ENCODE measurements around the gene PDE4B.

Gene PDE4B

DNA sequence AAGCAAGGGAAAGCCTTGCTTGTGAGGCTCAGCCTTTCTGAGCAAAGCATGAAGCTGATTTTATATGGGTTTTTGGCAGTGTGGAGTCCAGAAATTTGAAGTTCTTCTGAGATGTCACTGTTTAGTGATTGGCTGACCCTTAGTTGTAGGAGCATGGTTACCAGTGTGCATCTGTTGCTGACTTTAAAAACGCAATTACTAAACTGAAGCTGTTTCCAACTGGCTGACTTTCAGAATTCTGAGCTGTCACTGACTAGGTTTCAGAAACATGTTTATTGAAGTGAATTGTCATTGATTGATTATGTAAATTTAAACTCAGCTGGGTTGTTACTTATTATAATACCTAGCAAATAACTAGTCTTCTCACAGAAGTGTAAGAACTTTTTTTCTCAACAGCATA lies 89.4 kb downstream of the PDE4B start:
- DNase-seq (ENCODE audit: low spot score) = no peak

DNA sequence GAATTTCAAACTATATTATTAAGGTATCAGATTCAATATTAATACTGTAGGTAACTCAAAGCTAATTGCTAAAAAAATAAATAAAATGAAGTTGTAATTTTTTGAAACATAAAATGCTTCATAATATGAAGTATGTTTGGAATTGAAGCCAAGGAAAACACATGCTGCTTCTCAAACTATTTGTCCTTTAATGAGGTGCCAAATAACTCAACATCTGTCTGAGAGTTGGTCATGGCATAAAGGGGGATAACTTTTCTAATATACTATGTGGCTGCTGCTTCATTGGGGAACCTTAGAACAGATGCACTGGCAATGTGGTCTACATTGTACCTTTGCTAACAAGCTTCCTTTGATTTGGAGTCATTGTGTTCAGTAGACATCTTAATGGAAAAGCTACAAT lies 96.7 kb downstream of the PDE4B start:
- DNase-seq (ENCODE audit: low spot score) = no peak

DNA sequence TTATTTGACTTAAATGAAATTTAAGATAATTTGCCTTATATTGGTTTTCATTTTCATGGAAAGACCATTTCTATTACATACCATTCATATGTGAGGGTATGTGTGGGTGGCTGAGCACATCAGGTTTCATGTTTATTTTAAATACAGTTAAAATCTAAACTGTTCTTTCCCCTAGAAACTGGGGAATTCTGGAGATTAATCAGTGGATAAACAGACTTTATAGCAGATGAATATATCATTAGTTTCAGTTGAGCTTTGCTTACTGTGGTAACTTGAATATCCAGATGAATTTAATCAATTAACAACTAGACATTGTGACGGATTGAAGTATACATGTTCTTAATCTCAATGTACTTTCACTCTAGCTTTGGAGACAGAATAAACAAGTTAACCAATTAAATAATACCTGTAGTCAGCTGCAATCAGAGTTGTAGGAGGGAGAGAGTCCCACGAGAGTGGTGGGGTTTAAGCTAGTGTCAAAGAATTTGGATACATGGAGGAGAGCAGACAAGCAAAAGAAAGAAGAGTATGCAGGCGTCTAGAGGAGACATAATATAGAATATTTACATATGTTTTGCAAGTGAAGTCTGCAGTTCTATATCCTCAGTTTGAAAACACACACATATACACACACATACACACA lies 97.6 kb downstream of the PDE4B start:
- DNase-seq (ENCODE audit: low spot score) = no peak

DNA sequence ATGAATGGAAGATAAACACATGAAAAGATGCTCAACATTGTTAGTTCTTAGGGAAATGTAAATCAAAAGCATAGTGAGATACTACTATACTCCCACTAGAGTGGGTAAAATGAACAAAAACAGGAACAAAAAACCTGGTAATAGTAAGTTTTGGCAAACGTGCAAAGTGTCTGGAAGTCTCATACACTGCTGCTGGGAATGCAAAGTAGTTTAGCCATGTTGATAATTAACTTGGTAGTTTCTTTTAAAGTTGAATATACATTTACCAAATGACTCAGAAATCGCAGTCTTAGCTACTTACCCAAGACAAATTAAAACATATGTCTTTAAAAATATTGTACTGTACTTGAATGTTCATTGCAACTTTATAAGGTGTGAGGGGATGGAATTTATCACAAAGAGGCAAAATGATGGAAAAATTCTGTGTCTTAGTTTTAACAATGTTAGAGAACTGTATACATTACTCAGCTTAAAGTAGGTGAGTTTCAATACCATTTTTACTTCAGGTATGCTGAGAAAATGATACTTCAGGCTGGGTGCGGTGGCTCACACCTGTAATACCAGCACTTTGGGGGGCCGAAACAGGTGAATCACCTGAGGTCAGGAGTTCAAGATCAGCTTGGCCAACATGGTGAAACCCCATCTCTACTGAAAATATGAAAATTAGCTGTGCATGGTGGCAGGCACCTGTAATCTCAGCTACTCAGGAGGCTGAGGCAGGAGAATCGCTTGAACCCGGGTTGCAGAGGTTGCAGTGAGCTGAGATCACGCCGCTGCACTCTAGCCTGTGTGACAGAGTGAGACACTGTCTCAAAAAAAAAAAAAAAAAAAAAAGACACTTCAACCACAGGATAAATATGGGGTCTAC lies 102.3 kb downstream of the PDE4B start:
- DNase-seq (ENCODE audit: low spot score) = no peak

DNA sequence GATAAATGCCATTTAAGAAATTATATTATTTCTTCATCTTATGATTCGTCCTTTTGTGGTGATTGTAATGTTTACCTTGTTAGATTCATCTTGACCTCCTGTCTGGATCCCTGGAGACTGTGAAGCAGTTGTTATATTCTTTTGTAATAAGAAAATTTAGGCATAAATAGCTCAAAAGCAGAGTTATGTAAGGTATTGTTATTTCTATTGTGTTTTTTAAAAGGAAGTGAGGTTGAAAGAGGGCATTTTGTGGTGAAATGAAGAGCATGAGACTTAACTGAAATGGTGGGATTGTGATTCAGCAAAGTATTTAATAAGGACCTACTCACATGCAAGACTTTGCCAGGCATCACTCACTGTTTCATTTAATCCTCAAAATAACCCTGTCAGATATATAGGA lies 104.0 kb downstream of the PDE4B start:
- no peak for DNase-seq (ENCODE audit: low spot score)

DNA sequence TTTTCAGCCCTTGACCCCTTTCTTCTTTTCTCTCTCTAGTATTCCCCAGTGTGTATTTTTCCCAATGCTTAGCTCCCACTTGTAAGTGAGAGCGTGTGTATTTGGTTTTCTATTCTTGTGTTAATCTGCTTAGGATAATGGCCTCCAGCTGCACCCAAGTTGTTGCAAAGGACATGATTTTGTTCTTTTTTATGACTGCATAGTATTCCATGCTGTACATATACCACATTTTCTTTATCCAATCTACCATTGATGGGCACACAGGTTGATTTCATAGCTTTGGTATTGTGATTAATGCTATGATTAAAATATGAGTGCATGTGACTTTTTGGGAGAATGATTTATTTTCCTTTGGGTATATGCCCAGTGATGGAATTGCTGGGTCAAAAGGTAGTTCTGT lies 104.8 kb downstream of the PDE4B start:
- DNase-seq (ENCODE audit: low spot score) = no peak

DNA sequence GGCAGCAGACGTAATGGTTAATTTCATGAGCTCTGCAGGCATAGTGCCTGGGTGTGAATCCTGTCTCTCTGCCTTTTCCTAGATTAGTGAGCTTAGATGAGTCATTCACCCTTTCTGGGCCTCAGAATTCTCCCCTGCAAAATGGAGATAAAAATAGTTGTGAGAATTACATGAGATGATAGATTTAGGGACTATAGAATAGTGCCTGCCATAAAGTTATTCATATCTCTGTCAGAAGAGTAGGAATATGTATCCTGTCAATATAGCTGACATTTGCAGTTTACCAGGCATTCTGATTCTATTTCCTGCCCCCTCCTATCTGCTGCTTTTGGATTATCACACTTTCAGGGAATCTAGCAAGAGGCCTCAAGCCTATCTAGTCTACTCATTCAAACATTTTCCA lies 112.0 kb downstream of the PDE4B start:
- peak; percentile 4 for DNase-seq (ENCODE audit: low spot score)

DNA sequence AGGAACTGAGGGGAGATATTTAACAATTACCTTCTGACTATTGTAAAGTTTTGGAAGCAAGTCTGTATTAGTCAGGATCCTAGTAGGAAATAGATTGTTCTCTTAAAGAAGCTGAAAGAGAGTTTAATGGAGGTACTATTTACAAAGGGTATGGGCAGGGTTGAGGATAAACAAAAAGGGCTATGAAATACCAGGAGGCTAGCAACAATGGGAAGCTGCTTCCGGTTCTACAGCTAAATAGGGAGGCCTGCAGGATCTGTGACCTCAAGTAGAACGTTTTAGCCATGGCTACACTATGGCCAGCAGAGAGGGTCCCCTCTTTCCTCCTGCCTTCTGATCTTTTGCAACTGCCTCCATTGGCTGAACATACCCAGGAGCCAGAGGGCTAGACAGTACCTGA lies 117.7 kb downstream of the PDE4B start:
- no peak for DNase-seq (ENCODE audit: low spot score)

DNA sequence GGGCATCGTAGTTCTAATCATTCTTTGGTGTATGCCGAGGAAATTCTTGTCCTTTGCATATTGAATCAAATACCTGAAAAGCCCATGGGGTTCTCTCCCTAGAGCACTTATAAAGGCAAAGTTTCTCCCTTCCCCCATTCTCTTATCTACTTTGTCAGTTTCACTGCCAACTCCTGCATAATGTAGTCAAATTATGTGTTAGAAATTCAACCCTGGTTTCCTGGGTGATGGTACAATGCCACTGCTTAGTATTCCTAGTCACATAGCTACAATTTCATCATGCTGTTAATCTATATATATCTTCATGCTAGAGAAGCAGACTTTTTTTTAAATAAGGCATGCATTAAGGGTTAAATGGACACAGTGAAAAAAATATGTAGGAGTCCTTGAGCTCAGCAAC lies 119.0 kb downstream of the PDE4B start:
- no peak for DNase-seq (ENCODE audit: low spot score)

DNA sequence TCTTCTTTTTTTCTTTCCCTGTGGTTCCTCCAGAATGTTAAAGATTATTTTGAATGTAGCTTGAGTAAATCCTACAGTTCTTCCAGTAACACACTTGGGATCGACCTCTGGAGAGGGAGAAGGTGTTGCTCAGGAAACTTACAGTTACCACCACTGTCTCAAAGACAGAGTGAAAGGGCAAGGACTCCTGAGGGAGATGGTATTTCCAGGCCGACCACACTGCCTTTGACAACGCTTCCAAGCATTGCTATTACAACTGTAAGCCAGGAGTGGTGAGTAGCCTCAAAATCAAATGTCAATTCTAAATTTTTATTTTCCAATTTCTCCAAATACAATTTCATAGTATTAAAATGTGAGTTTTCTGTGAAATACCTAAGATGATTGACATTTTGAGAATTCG lies 125.9 kb downstream of the PDE4B start:
- DNase-seq (ENCODE audit: low spot score) = no peak

DNA sequence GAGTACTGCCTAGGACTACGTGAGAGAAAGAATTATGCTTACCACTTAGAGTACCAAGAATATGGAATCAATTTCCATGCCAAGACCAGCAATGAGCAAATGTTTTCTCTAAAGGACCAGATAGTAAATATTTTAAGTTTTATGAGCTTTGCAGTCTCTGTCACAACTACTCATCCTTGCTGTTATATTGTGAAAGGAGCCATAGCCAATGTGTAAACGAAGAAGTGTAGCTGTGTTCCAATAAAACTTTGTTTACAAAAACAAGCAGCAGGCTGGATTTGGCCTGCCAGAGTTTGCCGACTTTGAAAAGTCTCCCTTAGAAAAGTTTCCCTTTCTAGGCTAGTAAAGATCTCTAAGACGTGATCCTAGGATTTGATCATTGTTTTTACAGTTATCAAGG lies 128.8 kb downstream of the PDE4B start:
- no peak for DNase-seq (ENCODE audit: low spot score)

DNA sequence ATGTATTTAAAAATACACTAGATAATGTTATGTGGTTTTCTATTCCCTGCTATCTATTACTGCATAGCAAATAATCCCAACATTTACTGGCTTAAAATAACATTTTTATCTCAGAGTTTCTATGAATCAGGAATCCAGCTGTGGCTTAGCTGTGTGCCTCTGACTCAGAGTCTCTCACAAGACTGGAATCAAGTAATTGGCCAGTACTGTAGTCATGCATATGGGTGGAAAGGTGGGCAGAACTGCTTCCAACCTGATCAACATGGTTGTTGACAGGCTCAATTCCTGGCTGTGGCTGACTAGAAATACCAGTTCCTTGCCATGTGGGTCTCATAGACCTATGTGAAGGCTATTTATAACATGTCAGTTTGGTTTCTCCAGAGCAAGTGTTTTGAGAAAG lies 131.8 kb downstream of the PDE4B start:
- DNase-seq (ENCODE audit: low spot score) = peak; percentile 60

DNA sequence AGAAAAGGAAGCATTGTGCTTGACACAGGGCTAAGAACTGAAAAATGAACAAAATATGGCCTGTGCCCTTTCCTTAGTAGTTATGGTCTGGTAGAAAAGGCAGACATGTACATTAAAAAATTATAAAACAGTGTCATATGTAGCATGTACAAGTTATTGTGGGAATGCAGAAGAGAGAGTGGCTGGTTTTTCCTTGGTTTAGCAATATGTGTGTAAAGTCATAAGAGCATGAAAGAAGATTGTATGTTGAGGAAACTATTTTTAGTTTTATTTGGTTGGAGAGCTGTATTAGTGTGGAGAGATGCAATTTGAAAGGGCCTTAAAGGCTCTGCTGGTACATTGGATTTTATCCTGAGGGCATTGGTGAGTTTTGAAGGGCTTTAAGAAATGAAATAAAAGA lies 145.8 kb downstream of the PDE4B start:
- no peak for DNase-seq (ENCODE audit: low spot score)

DNA sequence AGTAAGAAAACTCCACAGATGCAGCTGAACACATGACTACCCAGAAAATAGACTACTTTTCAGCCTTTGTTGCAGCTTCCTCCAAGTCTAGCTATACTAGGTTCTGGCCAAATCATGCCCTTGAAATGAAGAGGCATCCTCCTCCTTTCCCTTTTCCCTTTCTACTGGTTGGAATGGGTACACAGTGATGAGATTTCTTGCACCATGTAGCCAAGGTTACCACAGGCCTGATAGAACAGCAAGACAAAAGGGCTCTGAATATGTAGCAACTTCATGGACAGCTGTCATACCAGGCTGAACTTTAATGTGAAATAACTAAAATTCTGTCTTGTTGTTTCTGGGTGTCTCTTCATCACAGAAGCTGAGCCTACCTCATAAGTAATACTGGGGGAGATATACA lies 146.5 kb downstream of the PDE4B start:
- no peak for DNase-seq (ENCODE audit: low spot score)

DNA sequence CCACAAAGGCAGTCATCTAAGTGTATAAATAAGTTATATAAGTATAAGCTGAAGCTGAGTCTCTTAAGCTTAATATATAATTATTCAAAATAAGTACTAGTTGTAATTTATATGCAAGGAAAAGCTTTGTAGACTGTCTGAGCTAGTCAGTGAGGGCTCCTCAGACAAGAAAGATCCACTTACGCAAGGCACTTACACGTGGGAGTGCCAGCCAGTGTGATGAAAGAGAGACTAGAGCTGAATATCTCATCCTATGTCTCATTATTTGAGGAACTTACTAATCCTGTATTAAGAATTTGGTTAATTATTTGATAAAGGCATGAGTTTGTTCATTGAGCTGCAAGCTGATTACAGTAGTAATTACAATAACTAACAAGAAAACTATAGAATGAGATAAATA lies 146.9 kb downstream of the PDE4B start:
- DNase-seq (ENCODE audit: low spot score) = no peak

DNA sequence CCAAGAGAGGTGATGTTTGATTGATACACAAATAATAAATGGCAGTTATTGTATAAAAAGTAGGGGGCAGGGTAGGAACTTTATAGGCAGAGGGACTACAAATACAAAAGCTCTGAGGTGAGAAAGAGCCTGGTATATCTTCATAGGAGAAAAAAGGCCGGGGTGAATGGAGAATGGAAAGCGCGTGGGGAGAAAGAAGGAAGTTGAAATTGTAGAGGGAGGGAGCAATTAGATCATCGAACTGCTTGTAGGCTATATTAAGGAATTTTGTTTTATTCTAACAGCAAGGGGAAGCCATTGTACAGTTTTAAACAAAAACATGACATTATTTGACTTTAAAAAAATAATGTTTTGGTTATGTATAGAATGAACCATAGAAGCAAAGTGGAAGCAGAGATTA lies 147.4 kb downstream of the PDE4B start:
- no peak for DNase-seq (ENCODE audit: low spot score)

DNA sequence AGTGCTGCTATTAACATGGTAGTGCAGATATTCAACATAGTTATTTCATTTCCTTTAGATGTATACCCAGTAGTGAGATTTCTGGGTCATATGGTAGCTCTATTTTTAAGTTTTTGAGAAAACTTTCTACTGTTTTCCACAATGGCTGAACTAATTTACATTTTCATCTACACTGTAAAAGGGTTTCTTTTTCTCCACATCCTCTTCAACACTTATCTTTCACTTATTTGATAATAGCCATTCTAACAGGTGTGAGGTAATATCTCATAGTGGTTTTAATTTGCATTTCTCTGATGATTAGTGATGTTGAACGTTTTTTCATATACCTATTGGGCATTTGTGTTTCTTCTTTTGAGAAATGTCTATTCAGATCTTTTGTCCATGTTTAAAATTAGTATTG lies 149.8 kb downstream of the PDE4B start:
- no peak for DNase-seq (ENCODE audit: low spot score)

DNA sequence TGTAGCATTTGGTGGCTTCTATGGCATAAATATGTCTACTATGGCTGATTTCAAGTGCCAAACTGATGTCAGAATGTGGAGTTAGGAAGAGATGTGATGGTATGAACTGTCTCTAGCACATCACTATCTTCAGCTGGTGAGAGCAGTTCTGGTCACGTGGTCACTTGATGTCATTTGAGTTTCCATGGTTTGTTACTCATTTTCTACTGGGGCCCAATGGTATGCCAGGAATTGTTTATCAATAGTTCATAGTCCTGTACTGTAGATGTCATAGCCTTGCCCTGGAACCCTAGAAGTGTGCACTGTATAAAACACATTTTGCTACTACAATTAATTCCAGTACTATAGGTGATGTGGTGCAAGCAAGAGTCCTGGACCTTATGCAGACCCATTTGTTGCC lies 153.7 kb downstream of the PDE4B start:
- no peak for DNase-seq (ENCODE audit: low spot score)

DNA sequence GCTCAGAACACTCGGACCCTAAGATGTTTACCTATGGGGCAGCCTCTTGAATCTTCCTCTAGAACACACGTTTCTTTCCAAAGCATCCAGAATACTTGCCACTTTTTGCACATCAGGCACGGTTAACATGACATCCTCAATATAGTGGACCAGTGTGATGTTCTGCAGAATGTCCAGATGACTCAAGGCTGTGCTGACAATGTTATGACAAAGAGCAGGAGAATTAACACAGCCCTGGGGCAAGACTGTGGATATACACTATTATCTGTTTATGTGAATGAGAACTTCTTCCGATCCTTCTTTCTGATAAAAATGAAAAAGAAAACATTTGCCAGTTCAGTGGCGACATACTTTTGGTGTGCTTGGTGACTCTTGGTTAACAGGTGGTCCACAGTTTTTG lies 154.3 kb downstream of the PDE4B start:
- no peak for DNase-seq (ENCODE audit: low spot score)

DNA sequence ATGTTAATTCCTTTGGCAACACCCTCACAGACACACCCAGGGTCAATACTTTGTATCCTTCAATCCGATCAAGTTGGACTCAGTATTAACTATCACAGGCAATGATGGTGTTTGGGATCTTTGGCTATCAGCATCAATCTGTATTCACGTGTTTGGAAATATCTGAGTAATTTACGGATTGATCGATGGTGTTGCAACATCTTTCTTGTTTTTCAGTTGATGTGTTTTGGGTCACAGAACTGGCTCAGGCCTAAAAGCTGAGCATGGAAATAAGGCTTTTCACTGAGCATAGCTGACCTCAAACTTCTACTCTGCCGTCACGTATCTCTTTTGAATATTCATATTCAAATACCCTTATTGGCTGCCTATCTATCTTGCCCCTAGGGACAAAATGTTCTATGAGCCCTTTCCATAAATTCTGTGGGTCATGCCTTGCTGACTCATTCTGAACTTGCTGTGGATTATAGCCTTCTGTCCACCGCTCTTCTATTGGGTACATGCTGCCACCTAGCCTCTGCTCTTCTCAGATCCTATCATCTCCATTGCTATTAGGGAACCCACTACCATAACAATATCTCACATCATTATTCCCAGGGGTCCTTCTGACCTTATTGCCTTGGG lies 156.0 kb downstream of the PDE4B start:
- peak; percentile 20 for DNase-seq (ENCODE audit: low spot score)

DNA sequence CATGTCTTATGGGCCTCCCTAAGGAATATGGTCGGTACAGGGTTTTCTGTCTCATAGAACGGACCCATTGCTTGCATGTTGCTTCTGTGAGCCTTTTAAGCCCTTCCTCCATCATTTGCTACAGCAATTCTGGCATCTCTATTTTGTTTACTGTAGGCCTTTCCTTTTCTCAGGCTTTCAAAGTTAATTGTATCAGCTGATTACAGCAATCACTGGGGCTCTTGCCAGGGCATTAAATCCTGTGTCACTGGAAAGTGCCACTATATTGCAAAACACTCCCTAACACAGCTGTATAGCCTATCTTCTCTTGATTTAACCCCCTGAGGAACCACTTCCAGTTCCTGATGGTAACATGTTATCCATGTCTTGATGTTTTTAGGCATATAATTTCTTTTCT lies 156.5 kb downstream of the PDE4B start:
- DNase-seq (ENCODE audit: low spot score) = no peak

DNA sequence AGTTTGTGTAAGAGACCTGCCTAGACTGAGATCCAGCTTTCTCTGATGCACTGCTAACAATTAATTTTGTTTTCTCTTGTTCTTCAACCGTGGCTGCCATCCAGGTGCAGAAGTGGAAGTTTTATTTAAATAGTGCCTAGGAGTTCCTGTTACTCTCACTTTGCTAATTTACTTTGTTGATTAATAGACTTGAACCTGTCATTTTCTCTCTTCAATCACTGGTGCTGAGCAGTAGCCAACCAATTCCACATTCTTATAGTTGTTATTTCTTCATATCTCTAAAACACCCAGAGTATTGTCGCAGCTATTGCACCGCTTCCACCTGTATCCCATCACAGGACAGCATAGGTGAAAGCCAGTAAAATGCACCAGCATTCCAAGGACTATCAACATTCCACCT lies 157.2 kb downstream of the PDE4B start:
- DNase-seq (ENCODE audit: low spot score) = no peak

DNA sequence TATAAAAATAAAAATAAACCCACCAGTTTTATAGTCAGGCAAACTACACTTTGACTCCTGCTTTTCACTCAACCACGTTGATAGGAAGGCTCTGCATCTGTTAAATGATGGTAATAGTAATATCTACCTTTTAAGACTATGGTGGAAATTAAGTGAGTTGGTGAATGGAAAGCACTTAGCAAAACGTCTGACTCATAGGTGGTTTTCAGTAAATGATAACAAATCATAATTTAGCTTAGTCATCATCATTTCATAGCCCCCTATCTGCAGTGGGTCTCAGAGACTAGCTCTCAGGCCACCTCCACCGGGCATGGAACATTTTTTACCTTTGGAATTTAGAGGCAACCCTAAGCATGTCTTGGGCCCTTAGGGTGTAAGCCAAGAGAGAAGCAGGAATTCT lies 160.0 kb downstream of the PDE4B start:
- DNase-seq (ENCODE audit: low spot score) = no peak

DNA sequence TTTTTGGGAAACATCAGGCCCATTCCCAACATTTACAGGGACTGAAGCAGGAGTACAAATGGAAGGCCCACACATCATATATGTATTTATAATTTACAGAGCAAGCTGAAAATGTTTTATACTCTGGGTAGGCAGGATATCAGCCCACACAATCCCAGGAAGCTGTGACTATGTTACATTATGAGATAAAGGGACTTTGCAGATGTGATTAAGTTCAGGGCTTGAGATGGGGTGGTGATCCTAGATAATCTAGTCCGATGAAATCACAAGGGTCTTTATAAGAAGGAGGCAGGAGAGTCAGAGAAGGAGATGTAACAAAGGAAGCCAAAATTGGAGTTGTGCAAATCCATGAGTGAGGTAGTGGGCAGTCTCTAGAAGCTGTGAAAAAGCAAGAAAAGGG lies 160.5 kb downstream of the PDE4B start:
- DNase-seq (ENCODE audit: low spot score) = no peak

All from RKO (cell line).